Sigmoid colon (tissue), 4 donors: ENCODE measurements around the gene TMEM220.

Experiments used
- EP300 ChIP-seq, 4 donors: sonication (generic); formaldehyde crosslinking; IDR thresholded peaks; one replicate each; pipeline ENCODE4 v1.6.1; 2017; ENCODE audit warnings: antibody characterized with exemption in 4 of 4
- POLR2A ChIP-seq, 2 donors: fragments of 450-650 bp; IDR thresholded peaks; one replicate each; pipeline ENCODE4 v1.6.1; 2016; ENCODE audit warnings: antibody characterized with exemption in 2 of 2, mild to moderate bottlenecking in 2 of 2, moderate library complexity in 2 of 2
- POLR2AphosphoS5 ChIP-seq, 4 donors: sonication (generic); formaldehyde crosslinking; IDR thresholded peaks; one replicate each; pipeline ENCODE4 v1.6.1; 2017; ENCODE audit warnings: antibody characterized with exemption in 4 of 4
- TF ChIP-seq, protein P1 (sequence below), 4 experiments: fragments of 450-650 bp in 3 of 4; fragments of 200-600 bp in 1 of 4; IDR thresholded peaks; one replicate each; pipeline ENCODE4 v1.5.1; 2016 to 2019; ENCODE audit warnings: antibody characterized with exemption in 4 of 4, mild to moderate bottlenecking in 3 of 4, moderate library complexity in 2 of 4

DNA sequence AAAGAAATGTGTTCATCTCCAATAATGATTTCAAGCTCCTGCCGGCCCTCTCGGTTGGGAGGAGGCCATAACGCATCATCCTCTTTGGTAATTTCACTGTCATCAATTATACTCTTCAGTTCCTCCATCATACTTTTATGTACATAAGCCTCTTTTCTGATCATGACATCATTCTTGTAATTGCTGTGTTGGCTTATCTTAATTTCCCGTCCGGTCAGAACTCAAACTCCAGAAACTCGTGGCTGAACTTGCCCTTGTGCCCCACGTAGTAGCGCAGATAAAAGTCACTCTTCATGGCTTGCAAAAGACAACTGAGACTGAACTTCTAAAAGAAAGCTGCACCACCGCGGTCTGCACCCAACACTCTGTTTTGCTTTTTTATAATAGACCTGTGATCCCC, 13.6 kb downstream of the TMEM220 start:
- TF ChIP-seq, protein P1, sequence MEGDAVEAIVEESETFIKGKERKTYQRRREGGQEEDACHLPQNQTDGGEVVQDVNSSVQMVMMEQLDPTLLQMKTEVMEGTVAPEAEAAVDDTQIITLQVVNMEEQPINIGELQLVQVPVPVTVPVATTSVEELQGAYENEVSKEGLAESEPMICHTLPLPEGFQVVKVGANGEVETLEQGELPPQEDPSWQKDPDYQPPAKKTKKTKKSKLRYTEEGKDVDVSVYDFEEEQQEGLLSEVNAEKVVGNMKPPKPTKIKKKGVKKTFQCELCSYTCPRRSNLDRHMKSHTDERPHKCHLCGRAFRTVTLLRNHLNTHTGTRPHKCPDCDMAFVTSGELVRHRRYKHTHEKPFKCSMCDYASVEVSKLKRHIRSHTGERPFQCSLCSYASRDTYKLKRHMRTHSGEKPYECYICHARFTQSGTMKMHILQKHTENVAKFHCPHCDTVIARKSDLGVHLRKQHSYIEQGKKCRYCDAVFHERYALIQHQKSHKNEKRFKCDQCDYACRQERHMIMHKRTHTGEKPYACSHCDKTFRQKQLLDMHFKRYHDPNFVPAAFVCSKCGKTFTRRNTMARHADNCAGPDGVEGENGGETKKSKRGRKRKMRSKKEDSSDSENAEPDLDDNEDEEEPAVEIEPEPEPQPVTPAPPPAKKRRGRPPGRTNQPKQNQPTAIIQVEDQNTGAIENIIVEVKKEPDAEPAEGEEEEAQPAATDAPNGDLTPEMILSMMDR (IDR thresholded peaks at IDR 0.05): no peak
- TF ChIP-seq POLR2A (IDR thresholded peaks at IDR 0.05) (no peak), POLR2AphosphoS5 (IDR thresholded peaks at IDR 0.05) (no peak), EP300 (IDR thresholded peaks at IDR 0.05) (no peak)
